CD8-positive, alpha-beta memory T cell (primary cell): ENCODE data around the gene SLC38A2. TPM values are rescaled to one million over a fixed set of nuclear protein-coding genes. Genes with fewer than 3 reads are reported as not detected.

ENCODE experiments used
- CTCF ChIA-PET: fragments of 350-600 bp; sonication (Branson Sonifier 250); formaldehyde crosslinking; loops from one replicate; lab custom pipeline; 2021; ENCODE audit warnings: antibody characterized with exemption; lab: Charles Lee
- POLR2A ChIA-PET: fragments of 350-600 bp; sonication (Branson Sonifier 250); formaldehyde crosslinking; loops from one replicate; lab custom pipeline; 2021; ENCODE audit warnings: antibody characterized with exemption; lab: Charles Lee
- DNase-seq, 5 donors: peaks; one replicate each; pipeline versions ENCODE4 v3.0.0 to v3.0.0-alpha.2; 2020 to 2022; ENCODE audit warnings: mixed read lengths in 1 of 5
- H3K27ac ChIP-seq: one replicate; pipeline ENCODE4 v1.7.0; 2013; ENCODE audit warnings: low read depth, mild to moderate bottlenecking, low read length, moderate library complexity
- H3K27me3 ChIP-seq: 2 replicates; pipeline ENCODE4 v1.7.0; 2013; ENCODE audit warnings: low read length, mild to moderate bottlenecking; ENCODE audit not compliant: insufficient read depth, poor library complexity, severe bottlenecking
- H3K36me3 ChIP-seq: 2 replicates; pipeline ENCODE4 v1.7.0; 2013; ENCODE audit warnings: mild to moderate bottlenecking, low read length, moderate library complexity; ENCODE audit not compliant: insufficient read depth
- H3K4me1 ChIP-seq: 2 replicates; pipeline ENCODE4 v1.7.0; 2013; ENCODE audit warnings: mild to moderate bottlenecking, low read length, moderate library complexity; ENCODE audit not compliant: insufficient read depth
- H3K4me3 ChIP-seq: 2 replicates; pipeline ENCODE4 v1.7.0; 2013; ENCODE audit warnings: mild to moderate bottlenecking, low read length
- H3K9me3 ChIP-seq: 2 replicates; pipeline ENCODE4 v1.7.0; 2013; ENCODE audit warnings: mild to moderate bottlenecking, low read length
- H3K27ac Mint-ChIP-seq, 8 donors: one replicate each; pipeline ENCODE4 v1.8.0; 2020 to 2021; ENCODE audit warnings: mixed read lengths in 8 of 8, mild to moderate bottlenecking in 6 of 8, inconsistent platforms in 3 of 8, moderate library complexity in 3 of 8
- H3K27me3 Mint-ChIP-seq, 2 donors: one replicate each; pipeline ENCODE4 v1.8.0; 2020 to 2021; ENCODE audit warnings: mixed read lengths in 2 of 2, mild to moderate bottlenecking in 1 of 2, moderate library complexity in 1 of 2
- H3K36me3 Mint-ChIP-seq, 3 donors: one replicate each; pipeline ENCODE4 v1.8.0; 2020 to 2021; ENCODE audit warnings: mixed read lengths in 3 of 3, inconsistent platforms in 1 of 3, mild to moderate bottlenecking in 1 of 3
- H3K4me1 Mint-ChIP-seq, 3 donors: one replicate each; pipeline ENCODE4 v1.8.0; 2020 to 2021; ENCODE audit warnings: mixed read lengths in 3 of 3, inconsistent platforms in 1 of 3, mild to moderate bottlenecking in 1 of 3
- H3K4me3 Mint-ChIP-seq, 7 donors: one replicate each; pipeline ENCODE4 v1.8.0; 2020 to 2021; ENCODE audit warnings: mixed read lengths in 7 of 7, mild to moderate bottlenecking in 6 of 7, moderate library complexity in 4 of 7, inconsistent platforms in 2 of 7
- H3K9me3 Mint-ChIP-seq, 5 donors: one replicate each; pipeline ENCODE4 v1.8.0; 2020 to 2022; ENCODE audit warnings: mixed read lengths in 5 of 5, mild to moderate bottlenecking in 3 of 5, moderate library complexity in 2 of 5, inconsistent platforms in 1 of 5
- polyA plus RNA-seq: library from polyadenylated mRNA; unstranded; fragments of 300-500 nt; fragmentation: Illumina TruSeq; gene quantifications from one replicate; pipeline ENCODE4 v1.2.3, GENCODE V29; 2021
- total RNA-seq, 2 experiments: library from RNA; stranded (reverse); gene quantifications; one replicate each; pipeline ENCODE4 v1.2.3, GENCODE V29; 2021

SLC38A2 gene
- total and polyA plus RNA-seq, 3 experiments from 2014 or later = 58.4 to 202 (median 198) TPM

DNA sequence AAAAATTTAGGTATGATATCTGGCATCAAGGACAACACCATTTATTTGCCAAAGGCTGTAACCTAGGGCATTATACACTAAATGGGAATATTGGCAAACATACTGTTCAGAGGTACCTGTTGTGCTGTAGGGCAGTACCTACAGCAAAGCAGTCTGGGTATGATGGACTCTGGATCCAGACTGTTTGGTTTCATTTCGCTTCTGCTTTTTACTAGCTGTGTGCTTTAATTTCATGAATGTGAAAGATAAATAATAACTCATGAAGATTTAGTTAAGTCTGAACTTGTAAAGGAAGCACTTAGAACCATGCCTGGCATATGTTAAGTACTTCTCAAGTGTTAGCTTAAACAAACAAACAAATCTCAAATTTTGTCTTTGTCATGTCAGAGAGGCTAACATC is 17.7 kb upstream of the SLC38A2 start:
- H3K4me3 Mint-ChIP-seq = peak overlapping the region in 1 of 7 donors; percentile 7
- POLR2A ChIA-PET = interaction anchor here (0.6 kb wide), 1 partner anchor 177 kb away, joined by 3 read pairs; no protein-coding TSS in a partner anchor
- H3K27me3 Mint-ChIP-seq = no peaks in the 10 kb centered on the region
- H3K27ac Mint-ChIP-seq = peak overlapping the region in 1 of 8 donors; percentile 4
- H3K9me3 Mint-ChIP-seq = no peaks in the 10 kb centered on the region
- CTCF ChIA-PET = no interaction called here
- Histone ChIP-seq H3K27me3 (no peaks in the 10 kb centered on the region), H3K4me1 (peaks cover 14% of the 10 kb centered on the region), H3K36me3 (no peaks in the 10 kb centered on the region), H3K4me3 (no peak overlapping the region), H3K9me3 (no peaks in the 10 kb centered on the region), H3K27ac (no peak overlapping the region)
- H3K36me3 Mint-ChIP-seq = peaks cover 3 to 12% (median 6%) of the 10 kb centered on the region in 3 donors
- peaks cover 29 to 49% (median 41%) of the 10 kb centered on the region in 3 donors for H3K4me1 Mint-ChIP-seq
- no peak for DNase-seq

DNA sequence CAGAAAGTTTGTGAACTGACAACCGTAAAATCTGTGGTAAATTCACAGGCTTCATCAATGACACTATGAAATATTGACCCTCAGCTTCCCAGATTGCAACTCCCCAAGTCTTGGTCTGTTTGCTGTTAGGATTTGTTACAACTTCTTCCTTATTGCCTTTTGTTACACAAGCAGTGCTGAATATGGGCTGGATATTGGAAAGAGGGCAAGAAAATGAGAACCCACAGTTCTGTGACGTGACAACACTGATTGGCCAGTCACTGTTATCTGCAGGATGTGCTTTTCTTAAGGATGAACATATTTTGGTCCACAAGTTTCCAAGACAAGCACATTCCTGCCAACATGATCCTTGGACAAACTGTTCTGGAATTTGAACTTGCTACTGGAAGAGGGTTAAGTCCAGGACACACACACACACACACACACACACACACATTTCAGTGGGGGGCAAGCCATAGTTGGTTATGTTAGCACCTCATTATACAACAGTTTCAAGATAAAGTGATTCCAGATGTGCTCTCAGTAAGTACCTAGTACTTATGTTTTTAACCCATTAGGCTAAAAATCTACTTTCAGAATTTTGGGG is 16.6 kb upstream of the SLC38A2 start:
- peak overlapping the region in 1 of 7 donors; percentile 66 for H3K4me3 Mint-ChIP-seq
- H3K9me3 Mint-ChIP-seq = no peaks in the 10 kb centered on the region
- H3K4me1 ChIP-seq = peaks cover 21% of the 10 kb centered on the region
- H3K4me1 Mint-ChIP-seq = peaks cover 32 to 57% (median 48%) of the 10 kb centered on the region in 3 donors
- H3K27ac Mint-ChIP-seq = peak overlapping the region in 3 of 8 donors; percentile 12 to 40 (median 36)
- H3K4me3 ChIP-seq = no peak overlapping the region
- no peaks in the 10 kb centered on the region for H3K36me3 ChIP-seq
- no peak for DNase-seq
- ChIA-PET CTCF (no interaction called here), POLR2A (no interaction called here)
- no peaks in the 10 kb centered on the region for H3K9me3 ChIP-seq
- H3K36me3 Mint-ChIP-seq = peaks cover 3 to 10% (median 7%) of the 10 kb centered on the region in 3 donors
- H3K27me3 ChIP-seq = no peaks in the 10 kb centered on the region
- no peaks in the 10 kb centered on the region for H3K27me3 Mint-ChIP-seq
- H3K27ac ChIP-seq = no peak overlapping the region

DNA sequence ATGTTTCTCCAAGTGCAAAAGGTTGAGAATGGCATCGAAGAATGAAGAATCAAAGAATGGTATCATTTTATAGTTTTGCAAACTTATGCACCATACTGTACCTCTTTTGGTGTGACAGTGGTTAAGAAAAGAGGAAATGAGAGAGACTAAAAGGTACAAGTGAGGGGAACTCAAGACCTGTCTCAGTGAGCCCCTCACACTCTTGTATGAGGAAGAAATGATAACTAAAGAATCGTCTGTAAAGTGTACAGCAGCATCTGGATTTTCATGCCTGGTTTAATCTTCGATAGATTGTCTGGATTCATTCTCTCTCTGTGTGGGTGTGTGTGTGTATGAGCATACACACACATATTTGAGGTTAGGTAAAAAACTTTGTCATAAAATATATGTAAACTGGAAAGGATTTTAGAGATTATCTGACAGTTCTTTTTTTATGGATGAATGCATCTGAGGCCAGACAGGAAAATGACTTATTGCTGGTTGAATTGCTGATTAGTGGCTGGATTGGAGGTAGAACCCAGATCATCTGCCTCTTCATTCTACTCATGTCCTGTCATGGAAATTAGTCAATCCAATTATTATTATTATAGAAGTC is 16.0 kb upstream of the SLC38A2 start:
- no peak overlapping the region for H3K27ac ChIP-seq
- no peak for DNase-seq
- CTCF ChIA-PET = no interaction called here
- POLR2A ChIA-PET = no interaction called here
- no peaks in the 10 kb centered on the region for H3K27me3 ChIP-seq
- H3K27ac Mint-ChIP-seq = peak overlapping the region in 5 of 8 donors; percentile 21 to 76 (median 36)
- no peaks in the 10 kb centered on the region for H3K9me3 Mint-ChIP-seq
- peak overlapping the region in 2 of 7 donors; percentile 42 to 53 for H3K4me3 Mint-ChIP-seq
- H3K36me3 Mint-ChIP-seq = peaks cover 3 to 10% (median 8%) of the 10 kb centered on the region in 3 donors
- H3K4me3 ChIP-seq = no peak overlapping the region
- H3K9me3 ChIP-seq = no peaks in the 10 kb centered on the region
- H3K4me1 Mint-ChIP-seq = peaks cover 35 to 60% (median 51%) of the 10 kb centered on the region in 3 donors
- H3K27me3 Mint-ChIP-seq = no peaks in the 10 kb centered on the region
- H3K36me3 ChIP-seq = no peaks in the 10 kb centered on the region
- H3K4me1 ChIP-seq = peaks cover 21% of the 10 kb centered on the region

DNA sequence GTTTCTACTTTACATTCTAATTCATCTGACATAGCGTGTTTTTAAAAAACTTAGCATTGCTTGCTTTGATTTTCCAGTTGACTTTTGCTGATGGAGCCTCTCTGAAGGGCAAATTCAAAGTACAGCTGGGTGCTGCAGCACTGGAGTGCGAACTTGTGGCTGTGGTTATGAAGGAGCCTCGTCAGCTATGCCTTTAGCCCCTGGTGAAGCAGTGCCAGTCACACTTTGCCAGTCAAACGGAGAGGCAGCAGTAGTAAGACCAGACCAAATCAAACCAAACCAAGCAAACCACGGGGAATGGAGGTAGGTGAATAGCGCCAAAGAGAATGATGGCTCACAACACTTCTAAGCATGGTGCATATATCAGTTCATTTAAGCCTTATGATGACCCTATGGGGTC is 15.1 kb upstream of the SLC38A2 start:
- H3K9me3 Mint-ChIP-seq = no peaks in the 10 kb centered on the region
- peak overlapping the region in 6 of 7 donors; percentile 8 to 70 (median 50) for H3K4me3 Mint-ChIP-seq
- no peak overlapping the region for H3K27ac ChIP-seq
- H3K27me3 Mint-ChIP-seq = no peaks in the 10 kb centered on the region
- CTCF ChIA-PET = no interaction called here
- peak in 1 of 5 donors; percentile 36 for DNase-seq
- H3K27me3 ChIP-seq = no peaks in the 10 kb centered on the region
- peaks cover 3 to 10% (median 10%) of the 10 kb centered on the region in 3 donors for H3K36me3 Mint-ChIP-seq
- H3K4me3 ChIP-seq = no peak overlapping the region
- H3K27ac Mint-ChIP-seq = peak overlapping the region in 5 of 8 donors; percentile 50 to 81 (median 59)
- H3K36me3 ChIP-seq = no peaks in the 10 kb centered on the region
- H3K4me1 Mint-ChIP-seq = peaks cover 37 to 63% (median 53%) of the 10 kb centered on the region in 3 donors
- POLR2A ChIA-PET = interaction anchor here (1.1 to 1.8 kb wide), 2 partner anchors 16 to 67 kb away, joined by 3 to 7 read pairs; no protein-coding TSS in a partner anchor
- peaks cover 22% of the 10 kb centered on the region for H3K4me1 ChIP-seq
- no peaks in the 10 kb centered on the region for H3K9me3 ChIP-seq

DNA sequence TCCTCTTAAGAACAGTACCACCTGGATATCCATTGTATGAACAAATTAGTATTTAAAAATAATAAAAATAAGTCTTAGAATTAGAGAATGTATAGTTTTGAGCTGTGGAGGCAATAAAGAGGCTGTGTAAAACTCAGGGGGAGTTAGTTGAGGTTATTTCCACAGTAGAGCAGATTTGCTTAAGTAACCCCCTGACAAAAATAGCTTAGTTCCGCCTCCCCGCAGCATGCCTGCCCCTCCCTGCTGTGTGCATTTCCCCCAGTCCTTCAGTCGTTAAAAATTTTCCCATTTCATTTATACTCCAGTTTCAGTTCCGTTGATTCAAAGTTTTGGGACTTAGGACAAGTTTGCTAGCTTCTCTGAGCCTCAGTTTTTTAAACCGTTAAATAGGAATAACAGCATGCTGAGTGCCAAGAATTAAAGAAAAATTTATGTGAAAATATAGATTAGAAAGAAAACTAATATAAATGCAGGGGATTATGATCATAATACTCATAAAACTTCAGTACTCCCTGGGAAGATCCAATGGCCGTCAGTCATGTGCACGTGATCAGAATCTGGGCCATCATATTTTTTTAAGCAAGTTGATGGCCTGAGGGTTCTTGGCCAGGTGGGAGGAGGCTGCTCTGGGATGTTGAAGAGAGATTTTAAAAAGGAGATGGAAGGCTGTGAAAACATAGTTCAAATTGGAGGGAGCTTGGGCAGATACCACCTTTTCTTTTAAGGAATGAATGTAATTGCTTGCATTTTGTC is 14.5 kb upstream of the SLC38A2 start:
- H3K27ac ChIP-seq = no peak overlapping the region
- ChIA-PET CTCF (no interaction called here), POLR2A (interaction anchor here (1.1 to 1.8 kb wide), 2 partner anchors 16 to 68 kb away, joined by 3 to 7 read pairs; no protein-coding TSS in a partner anchor)
- H3K36me3 Mint-ChIP-seq = peaks cover 3 to 8% (median 6%) of the 10 kb centered on the region in 3 donors
- no peaks in the 10 kb centered on the region for H3K9me3 Mint-ChIP-seq
- H3K4me3 Mint-ChIP-seq = peak overlapping the region in 5 of 7 donors; percentile 20 to 59 (median 44)
- H3K4me1 Mint-ChIP-seq = peaks cover 39 to 65% (median 57%) of the 10 kb centered on the region in 3 donors
- H3K27ac Mint-ChIP-seq = peak overlapping the region in 5 of 8 donors; percentile 50 to 85 (median 60)
- H3K4me1 ChIP-seq = peaks cover 26% of the 10 kb centered on the region
- no peaks in the 10 kb centered on the region for H3K27me3 ChIP-seq
- H3K36me3 ChIP-seq = no peaks in the 10 kb centered on the region
- H3K27me3 Mint-ChIP-seq = no peaks in the 10 kb centered on the region
- no peaks in the 10 kb centered on the region for H3K9me3 ChIP-seq
- no peak overlapping the region for H3K4me3 ChIP-seq
- DNase-seq = no peak

DNA sequence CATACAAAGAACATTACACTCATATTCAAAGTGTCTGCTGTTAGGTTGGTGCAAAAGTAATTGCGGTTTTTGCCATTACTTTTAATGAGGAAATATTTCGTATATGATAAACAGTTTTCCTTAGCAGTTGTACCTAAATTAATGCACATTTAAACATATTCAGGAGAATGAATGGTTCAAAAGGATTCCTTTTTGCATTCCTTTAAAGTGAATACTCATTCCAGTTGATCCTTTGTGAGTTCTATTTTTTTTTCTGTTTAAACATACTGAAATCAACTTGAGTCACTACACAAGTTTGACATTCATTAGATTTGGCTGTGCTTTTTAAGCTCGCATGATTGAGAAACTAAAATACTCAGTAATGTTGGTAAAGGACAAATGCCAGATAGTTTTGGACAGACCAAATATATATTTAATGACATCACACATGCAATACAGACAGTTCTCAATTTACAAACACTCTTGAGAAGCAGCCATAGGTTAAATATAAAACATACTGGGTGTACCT is 13.8 kb upstream of the SLC38A2 start:
- Mint-ChIP-seq H3K4me1 (peaks cover 39 to 65% (median 57%) of the 10 kb centered on the region in 3 donors), H3K9me3 (no peaks in the 10 kb centered on the region)

DNA sequence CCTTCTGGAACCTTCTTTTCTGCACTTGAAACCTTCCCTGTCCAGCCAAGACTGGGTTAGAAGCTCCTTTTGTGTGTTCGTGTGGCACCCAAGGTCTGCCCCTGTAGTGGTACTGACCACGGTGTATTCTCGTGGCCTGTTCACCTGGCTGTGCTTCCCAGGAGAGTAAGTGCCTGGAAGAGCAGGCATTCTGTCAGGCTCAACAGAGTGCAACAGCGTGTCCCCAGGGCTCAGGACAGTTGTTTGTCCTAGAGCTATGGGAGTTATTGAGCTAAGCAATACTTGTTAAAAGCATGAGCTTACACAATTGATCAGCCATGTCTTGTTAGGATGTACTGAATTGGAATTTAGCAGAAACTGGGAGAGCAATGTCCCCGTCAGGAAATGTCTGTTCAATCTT is 12.9 kb upstream of the SLC38A2 start:
- no peak for DNase-seq
- Histone ChIP-seq H3K27ac (peak overlapping the region; percentile 93), H3K9me3 (no peaks in the 10 kb centered on the region), H3K4me3 (no peak overlapping the region), H3K36me3 (no peaks in the 10 kb centered on the region), H3K27me3 (no peaks in the 10 kb centered on the region), H3K4me1 (peaks cover 26% of the 10 kb centered on the region)
- POLR2A ChIA-PET = interaction anchor here (0.7 kb wide), 1 partner anchor 1167 kb away, joined by 5 read pairs; no protein-coding TSS in a partner anchor
- Mint-ChIP-seq H3K27ac (peak overlapping the region in 5 of 8 donors; percentile 11 to 75 (median 54)), H3K9me3 (no peaks in the 10 kb centered on the region), H3K27me3 (no peaks in the 10 kb centered on the region), H3K4me1 (peaks cover 36 to 56% (median 48%) of the 10 kb centered on the region in 3 donors), H3K36me3 (peaks cover 0 to 5% (median under 1%) of the 10 kb centered on the region in 3 donors), H3K4me3 (peak overlapping the region in 5 of 7 donors; percentile 19 to 68 (median 42))
- CTCF ChIA-PET = interaction anchor here (1.1 to 2.1 kb wide), 3 partner anchors 10 to 224 kb away, joined by 3 to 4 read pairs (median 3); no protein-coding TSS in a partner anchor

More for the DNA sequence above, 13.8 kb upstream of the SLC38A2 start:
- Mint-ChIP-seq H3K27me3 (no peaks in the 10 kb centered on the region), H3K36me3 (peaks cover 3 to 6% (median 5%) of the 10 kb centered on the region in 3 donors), H3K4me3 (no peak overlapping the region), H3K27ac (no peak overlapping the region)
- H3K4me3 ChIP-seq = no peak overlapping the region
- H3K9me3 ChIP-seq = no peaks in the 10 kb centered on the region
- DNase-seq = no peak
- H3K27me3 ChIP-seq = no peaks in the 10 kb centered on the region
- H3K27ac ChIP-seq = no peak overlapping the region
- H3K4me1 ChIP-seq = peaks cover 26% of the 10 kb centered on the region
- POLR2A ChIA-PET = interaction anchor here (1.1 to 1.8 kb wide), 2 partner anchors 15 to 68 kb away, joined by 3 to 7 read pairs; no protein-coding TSS in a partner anchor
- H3K36me3 ChIP-seq = no peaks in the 10 kb centered on the region
- CTCF ChIA-PET = interaction anchor here (1.1 to 1.2 kb wide), 2 partner anchors 9 to 17 kb away, joined by 3 read pairs; no protein-coding TSS in a partner anchor
